ENCODE results near the gene FTH1.
"Not testable (repeated sequence)": the region's sequence is repeated elsewhere in the genome, so short reads cannot be mapped to it uniquely, and the experiment has no call there.

Gene FTH1

DNA sequence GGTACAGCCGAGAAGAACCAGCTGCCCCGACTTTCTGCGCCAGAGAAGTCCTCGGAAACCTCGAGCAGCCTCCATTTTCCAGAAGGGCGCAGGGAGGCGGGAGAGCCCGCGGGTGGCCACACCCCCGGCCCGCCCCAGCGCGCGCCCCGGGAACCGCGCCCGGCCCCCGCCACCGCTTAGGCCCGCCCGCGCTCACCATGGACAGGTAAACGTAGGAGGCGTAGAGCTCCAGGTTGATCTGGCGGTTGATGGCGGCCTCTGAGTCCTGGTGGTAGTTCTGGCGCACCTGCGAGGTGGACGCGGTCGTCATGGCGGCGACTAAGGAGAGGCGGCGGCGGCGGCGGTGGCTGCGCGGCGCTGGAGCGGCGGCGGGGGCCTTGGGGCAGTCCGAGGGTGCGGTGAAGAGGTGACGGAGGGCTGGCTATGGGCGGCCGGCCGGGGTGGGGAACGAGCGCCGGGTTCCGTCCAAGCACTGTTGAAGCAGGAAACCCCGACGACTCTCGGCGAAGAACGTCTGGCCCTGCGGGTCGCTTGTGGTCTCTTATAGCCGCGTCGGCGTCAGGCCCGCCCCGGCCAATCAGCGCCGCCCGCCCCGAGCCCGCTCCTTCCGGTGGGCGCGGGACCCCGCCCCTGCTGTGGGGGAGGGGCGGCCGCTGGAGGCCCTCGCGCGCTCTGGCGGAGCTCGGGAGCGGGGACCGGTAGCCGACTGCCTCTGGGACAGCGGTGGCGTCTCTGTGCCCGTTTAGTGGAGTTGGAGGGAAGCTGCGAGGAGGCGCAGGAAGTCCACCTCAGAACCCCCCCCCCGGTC, at the start of gene FTH1:
FTH1 (minus strand) TSS at position 519 of the 808 bp plus-strand sequence; CDS start at position 310, 209 bp downstream.
- DNase-seq: peak; percentile 82 to 98

DNA sequence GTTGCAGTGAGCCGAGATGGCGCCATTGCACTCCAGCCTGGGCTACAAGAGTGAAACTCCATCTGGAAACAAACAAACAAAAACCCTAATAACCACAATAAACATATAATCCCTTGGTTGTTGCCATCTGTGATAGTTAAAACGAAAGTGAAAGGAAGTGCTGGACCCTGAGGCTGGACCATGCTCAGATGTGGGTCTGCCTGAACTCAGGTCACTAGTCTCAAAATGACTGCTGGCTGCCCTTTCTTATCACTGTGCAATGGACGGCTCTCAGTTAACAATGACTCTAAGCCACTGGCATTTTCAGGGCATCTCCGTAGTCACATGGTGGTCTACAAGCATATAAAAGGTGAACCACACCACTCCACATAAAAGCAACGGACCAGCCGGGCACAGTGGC, 48.2 kb upstream of the FTH1 start:
- no peak for DNase-seq

DNA sequence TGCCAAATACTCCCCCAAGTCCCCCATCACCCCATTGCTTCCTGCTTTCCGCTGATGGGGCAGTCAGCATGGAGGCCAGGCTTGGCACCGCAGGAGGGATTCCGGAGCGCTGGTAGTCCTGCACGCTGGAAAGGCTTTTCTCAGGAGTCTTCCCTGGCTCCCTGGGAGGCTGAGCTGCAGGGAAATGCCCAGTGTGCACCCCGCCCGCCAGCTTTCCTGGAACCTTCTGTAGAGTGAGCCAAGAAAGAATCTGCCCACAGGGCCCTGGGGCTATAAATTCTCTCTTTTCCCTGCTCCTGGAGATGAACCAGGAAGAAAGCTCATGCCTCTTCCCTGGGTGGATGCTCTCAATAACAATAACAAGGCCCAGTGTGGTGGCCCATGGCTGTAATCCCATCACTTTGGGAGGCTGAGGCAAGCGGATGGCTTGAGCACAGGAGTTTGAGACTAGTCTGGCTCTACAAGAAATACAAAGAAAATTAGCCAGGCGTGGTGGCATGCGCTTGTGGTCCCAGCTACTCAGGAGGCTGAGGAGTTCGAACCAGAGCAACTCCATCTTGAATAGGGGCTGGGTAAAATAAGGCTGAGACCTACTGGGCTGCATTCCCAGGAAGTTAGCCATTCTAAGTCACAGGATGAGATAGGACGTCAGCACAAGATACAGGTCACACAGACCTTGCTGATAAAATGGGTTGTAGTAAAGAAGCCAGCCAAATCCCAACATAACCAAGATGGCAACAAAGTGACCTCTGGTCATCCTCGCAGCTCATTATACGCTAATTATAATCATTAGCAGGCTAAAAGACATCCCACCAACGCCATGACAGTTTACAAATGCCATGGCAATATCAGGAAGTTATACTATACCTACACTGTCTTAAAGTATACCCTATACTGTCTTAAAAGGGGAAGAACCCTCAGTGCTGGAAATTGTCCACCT, 46.4 kb upstream of the FTH1 start:
- DNase-seq: no peak

DNA sequence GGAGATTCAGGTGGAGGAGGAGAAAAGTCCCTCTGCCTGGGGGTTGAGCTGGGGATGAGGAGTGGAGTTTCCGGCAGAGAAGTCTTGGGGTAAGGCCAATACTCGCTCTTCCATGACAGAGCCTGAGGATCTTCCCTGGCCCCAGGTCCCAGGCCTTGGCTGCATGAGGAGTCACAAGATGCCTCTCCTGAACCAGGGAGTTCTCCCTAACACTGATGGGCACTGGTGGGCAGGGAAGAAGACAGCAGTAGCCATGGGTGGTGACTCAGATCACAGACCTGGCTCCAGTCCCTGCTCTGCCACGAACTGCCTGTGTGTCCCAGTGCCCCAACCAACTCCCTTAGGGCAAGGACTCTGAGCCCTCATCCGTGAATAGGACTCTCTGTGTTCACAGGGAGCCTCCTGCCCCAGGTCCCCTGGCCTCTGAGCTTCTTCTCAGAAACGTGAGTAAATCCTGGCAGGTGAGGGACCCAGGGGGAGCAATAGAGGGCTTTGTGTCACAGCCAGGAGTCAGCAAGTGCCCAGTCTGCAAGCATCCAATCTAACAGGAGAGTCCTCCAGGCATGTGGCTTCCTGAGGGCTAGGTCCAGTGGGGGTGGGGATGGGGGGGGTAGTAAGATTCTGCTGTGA, 45.5 kb upstream of the FTH1 start:
- no peak for DNase-seq

DNA sequence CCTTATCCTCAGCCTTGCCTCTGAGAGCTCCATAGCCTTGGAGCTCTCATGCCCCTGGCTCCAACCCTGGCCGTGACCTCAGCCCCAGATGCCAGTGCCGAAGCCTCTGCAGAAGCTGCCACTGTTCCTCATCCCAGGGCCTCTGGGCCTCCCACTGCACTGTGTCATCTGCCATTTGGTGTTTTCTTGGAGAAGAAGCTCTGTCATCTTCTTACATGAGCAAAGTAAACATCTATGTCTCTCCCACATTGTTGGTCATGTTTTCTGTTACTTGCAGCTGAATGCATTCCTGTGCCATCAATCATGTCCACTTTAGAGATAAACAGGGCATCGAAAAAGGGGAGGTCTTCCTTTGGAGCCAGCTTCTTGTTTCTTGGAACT, 45.0 kb upstream of the FTH1 start:
- no peak for DNase-seq

DNA sequence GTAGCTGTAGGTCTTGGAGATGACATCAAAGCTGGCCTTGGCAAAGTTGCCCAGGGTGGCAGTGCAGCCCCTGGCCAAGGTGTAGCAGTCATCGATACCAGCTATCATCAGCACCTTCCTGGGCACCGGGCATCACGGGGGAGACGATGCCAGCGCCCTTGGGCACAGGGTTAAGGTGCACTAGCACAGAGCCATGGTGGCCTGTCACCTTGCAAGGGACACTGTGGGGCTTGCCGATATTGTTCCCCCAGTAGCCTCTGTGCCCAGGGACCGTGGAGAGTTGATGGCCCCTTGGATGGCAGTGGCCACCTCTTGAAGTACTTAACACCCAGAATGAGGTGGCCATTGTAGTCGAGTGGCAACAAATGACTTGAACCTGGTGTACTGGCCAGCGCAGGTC, 44.4 kb upstream of the FTH1 start:
- no peak for DNase-seq

DNA sequence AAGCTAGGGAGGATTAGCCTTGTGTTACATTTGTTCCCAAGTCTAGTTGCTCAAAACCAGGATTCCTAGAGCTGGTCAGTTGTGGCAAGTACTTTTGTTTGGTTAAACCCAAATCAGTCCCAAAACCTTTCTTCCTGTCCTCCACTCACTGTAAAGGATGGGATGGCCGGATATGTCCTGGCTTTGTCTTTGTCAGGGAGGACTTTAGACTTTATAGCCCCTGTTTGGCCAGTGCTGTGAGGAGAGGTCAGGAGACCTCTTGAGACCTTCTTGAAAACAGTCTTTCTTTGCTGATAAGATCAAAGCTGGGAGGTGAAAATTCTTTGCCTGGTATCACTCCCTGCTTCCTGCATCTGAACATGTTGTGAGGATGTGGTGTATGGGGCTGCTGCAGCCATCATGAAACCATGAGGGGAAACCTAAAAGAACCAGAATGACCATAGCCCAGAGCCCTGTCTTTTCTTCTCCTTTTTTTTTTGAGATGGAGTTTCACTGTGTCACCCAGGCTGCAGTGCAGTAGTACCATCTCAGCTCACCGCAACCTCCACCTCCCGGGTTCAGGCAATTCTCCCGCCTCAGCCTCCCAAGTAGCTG, 43.6 kb upstream of the FTH1 start:
- no peak for DNase-seq

DNA sequence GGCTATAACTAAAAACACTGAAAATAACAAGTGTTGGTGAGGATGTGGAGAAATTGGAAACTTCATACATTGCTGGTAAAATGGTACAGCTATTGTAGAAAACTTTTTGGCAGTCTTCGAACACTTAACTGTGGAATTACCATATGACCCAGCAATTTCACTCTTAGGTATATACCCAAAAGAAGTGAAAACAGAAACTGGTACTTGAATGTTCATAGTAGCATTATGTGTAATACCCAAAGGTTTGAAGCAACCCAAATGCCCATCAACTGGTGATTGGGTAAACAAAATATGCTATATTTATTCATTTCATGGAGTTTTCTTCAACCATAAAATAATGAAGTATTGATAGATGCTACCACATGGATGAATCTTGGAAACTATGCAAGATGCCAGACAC, 40.8 kb upstream of the FTH1 start:
- DNase-seq: no peak

DNA sequence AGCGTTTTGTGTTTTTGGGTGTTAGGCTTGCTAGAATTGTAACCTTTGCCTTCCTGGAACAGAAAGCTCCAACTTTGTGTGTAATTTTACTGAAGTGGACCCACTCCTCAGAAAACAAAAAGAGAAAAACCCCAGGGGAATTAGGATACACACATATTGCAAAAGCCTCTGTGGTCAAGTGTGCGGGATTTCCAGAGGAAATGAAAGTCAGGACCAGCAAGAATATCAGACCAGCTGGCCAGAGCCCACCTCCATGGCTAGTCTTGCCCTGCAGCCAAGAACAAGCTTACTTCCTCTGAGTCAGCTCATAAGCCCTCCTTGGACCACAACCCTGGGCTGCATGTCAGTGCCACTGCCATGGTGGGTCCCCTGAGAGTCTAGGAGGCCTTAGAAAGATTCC, 37.0 kb upstream of the FTH1 start:
- no peak for DNase-seq

DNA sequence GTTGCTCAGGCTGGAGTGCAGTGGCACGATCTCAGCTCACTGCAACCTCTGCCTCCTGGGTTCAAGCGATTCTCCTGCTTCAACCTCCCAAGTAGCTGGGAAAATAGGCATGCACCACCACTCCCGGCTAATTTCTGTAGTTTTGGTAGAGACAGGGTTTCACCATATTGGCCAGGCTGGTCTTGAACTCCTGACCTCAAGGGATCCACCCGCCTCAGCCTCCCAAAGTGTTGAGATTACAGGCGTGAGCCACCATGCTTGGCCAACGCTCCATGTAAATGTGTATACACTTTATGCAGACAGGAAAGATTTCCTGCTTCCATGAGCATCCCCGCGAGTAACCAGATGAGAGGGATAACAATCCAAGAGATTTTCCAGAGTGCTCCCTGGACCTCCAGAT, 34.8 kb upstream of the FTH1 start:
- not testable (repeated sequence) for DNase-seq

DNA sequence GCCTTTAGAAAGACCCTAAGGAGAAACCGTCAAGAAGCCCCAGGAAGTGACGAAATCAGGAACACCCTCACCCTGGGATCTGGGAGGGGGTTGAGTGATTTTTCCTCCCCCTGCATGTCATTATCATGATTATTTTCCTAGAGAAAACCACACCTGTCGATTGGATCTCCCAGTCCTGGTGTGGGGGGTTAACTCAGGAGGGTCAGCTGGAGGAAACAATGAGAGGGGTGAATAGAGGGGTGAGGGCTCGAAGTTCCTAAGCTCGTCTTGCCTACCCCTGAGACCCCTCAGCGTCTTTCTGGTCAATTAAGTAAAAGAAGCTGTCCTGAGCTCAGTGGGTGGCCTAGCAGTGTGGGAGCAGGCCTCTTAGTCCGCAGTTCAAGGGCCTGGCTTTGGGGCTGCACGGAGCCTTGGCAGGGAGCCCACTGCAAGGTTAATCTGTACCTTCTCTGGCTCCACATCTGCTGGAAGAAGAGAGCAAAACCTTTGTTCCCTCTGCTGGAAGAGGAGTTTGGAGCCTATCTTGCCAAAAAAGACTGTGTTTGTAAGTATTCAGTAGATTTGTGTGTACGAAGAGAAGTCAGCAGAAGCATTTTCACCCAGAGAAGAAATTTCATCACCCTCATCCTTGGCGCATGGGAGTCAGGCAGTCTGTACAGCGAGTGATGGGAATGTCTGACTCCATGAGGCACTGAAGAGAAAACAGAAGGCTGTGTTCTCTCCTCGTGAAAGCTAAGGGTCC, 34.2 kb upstream of the FTH1 start:
- no peak for DNase-seq

DNA sequence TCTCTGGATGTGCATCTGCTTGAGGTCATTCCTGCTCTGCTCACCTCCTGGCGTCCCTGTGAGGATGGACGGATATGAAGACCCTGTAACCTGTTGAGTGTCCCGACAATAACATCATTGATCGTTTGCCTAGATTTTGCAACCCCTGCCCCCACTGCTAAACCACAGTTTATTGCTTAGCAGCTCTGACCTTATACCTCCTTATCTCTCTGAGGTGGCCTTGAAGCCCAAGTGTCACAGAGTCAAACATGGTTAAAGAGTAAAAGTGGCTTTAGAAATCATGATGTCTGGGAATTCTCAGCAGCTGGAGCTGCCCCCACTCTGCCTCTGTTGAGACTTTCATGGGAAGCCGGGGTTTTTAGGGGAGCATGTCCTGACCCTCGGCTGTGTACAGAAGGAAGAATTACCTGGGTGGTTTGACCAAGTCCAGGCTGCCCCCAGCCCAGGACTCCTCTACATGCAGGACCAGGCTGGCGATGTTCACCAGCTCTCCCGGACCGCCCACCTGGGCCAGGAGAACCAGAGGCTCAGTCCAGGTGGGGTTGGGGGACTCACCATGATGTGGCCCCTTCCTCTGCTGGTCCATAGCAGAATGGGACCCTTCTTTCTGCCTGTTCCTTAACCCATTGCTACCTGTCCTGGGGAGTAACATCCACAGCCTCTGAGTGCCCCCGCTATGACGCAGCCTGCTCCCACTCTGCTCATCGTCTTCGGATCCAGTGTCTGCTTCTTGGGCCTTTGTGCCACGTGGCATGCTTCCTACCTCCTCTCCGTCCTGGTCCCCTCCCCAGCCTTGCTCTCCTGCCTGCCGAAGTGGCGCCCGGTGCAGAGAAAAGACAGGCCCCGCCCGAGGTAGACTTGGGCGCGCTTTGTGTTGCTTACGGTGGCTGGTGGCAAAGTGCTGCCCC, 33.4 kb upstream of the FTH1 start:
- no peak for DNase-seq

DNA sequence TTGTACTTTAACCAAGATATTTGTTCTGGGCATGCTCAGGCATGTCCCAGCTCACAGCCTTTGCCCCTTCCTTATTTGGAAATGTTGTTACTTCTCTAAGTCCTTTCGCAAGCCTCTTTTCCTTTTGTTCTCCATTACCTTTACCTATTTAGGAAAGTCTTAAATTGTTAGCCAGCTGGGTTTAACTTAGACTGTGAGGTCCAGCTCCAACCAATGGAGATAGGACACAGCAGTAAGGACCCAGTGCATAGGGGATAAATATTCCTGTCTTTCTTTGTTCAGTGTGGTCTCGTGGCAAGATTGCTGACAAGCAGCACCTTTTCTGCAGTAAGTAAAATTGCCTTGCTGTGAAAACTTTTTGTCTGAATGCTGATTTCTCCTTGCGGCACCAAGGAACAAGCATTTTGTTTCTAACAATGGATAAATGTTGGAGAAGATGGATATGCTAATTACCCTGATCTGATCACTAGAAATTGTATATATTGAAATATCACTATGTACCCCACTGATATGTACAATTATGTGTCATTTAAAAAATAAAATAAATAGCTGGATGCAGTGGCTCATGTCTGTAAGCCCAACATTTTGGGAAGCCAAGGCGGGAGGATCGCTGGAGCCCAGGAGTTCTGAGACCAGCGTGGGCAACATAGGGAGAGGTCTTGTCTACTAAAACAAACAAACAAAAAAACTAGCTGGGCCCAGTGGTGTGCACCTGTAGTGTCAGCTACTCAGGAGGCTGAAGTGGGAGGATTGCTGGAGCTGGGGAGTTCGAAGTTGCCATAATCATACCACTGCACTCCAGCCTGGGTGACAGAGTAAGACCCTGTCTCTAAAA, 31.9 kb upstream of the FTH1 start:
- DNase-seq: no peak

DNA sequence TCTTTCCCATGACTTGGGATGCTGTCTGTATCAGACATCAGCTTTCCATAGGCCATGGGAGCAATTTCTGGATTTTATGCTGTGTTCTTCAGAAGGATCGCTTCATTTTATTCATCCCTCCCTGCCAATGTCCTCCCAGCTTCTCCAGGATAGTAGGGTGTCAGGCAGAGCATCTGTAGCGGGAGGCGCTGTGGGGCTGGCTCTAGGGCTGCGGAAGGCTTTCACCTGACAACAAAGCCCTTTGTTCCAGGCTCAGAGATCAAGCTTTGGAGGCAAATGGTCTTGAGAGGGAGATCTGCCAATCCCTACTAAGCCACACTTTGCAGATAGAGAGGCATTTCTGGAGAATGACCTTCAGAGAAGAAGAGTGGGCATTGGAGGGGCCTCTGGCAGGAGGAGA, 29.5 kb upstream of the FTH1 start:
- no peak for DNase-seq

DNA sequence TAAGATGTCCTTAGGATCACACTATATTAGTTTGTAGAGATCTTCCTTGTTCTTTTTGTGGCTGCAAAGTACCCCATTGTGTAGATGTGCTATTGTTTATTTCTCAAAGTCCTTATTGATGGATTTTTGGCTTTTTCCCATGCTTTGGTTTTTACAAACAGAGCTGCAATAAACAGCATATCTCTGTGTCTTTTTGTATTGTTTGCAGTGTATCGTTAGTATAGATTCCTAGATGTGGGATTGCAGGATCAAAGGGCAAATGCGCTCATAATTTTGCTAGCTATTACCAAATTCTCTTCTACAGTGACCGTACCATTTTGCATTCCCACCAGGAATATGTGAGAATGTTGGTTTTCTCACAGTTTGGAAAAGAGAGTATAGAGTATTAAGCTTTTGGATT, 27.5 kb upstream of the FTH1 start:
- no peak for DNase-seq

DNA sequence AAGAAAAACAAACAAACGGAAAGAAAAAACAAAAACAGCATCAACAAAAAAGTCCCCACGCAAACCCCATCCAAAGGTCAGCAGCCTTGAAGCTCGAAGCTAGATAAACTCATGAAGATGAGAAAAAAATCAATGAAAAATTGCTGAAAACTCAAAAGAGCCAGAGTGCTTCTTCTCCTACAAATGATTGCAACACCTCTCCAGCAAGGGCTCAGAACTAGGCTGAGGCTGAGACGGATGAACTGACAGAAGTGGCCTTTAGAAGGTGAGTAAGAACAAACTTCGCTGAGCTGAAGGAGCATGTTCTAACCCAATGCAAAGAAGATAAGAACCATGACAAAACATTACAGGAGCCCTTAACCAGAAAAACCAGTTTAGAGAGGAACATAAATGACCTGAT, 18.4 kb upstream of the FTH1 start:
- DNase-seq: no peak

DNA sequence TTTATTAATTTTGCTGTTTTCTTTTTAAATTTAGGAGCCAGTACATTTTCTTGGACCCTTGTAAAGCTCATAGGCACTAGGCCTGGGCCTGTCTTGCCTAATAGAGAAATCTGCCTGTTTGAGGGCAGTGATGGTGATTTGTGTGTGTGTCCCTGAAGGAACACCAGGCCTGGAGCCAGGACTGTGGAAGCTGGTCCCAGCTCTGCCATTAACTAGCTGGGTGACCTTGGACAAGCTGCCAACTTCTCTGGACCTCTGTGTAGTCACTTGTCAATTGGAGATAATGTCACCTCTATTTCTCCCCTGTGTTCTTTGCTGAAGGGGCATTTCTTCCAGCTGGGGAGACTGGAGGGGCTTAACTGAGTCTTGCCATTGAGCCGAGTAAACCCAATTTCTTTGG, 16.0 kb upstream of the FTH1 start:
- no peak for DNase-seq

DNA sequence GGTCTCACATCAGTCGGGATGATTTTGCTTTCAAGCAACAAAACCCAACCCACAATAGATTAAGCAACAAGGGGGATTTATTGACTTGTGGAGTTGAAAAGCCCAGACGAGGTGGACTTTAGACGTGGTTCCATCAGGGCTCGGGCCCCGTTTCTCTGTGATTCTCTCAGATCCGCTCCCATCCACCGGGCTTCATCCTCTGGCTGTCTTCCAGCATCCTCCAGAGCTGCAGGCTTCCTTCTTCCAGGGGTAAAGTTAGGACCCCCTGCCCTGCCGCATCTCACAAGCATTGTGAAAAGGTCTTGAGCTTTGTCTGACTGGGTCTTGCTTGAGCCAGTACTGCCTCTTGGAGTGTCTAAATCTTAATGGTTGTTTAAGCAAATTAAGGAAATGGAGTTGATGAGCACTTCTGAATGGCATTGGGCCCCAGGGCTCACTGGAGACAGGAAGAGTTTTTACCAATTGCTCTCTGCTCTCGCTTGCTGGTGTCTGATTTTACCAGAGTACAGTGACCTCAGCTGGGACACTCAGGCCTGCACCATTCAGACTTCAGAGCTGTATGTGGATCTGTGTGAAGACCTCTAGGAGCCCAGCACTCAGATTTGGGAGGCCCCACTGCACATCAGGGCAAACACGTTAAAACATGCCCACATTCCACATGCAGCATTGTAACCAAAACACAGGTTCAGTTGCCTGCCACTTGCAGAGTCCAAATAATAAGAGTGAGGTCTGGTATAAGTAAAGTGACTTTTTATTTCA, 13.5 kb upstream of the FTH1 start:
- peak; percentile 28 to 29 for DNase-seq

Measured in NCI-H526 (cell line).